SK-N-SH (cell line): ENCODE results near the gene PRRT1B. TPM values are rescaled to one million over a fixed set of nuclear protein-coding genes. Genes with fewer than 3 reads are reported as not detected.

ENCODE experiments used
- CTCF ChIA-PET: fragments of 300-600, 350-600 bp; formaldehyde crosslinking; extraction: SDS; loops from one replicate; lab custom pipeline; 2021; lab: Yijun Ruan, JAX
- POLR2A ChIA-PET: fragments of 350-600 bp; sonication (Branson Sonifier 250); formaldehyde crosslinking; extraction: SDS; loops from one replicate; lab custom pipeline; 2020; ENCODE audit warnings: antibody characterized with exemption, inconsistent platforms; lab: Yijun Ruan, JAX
- DNase-seq: peaks from one replicate; pipeline ENCODE4 v3.0.0; 2012
- H2AFZ ChIP-seq: fragments of 200-600 bp; sonication (generic); 2 replicates; pipeline ENCODE4 v1.8.1; 2016; ENCODE audit warnings: antibody characterized with exemption, mild to moderate bottlenecking, low read depth
- H3F3A ChIP-seq: fragments of 200-600 bp; sonication (generic); replicated peaks from 2 replicates; pipeline ENCODE3; 2016; ENCODE audit warnings: antibody characterized with exemption, mild to moderate bottlenecking; ENCODE audit not compliant: insufficient read depth
- H3K27ac ChIP-seq, 2 experiments: fragments of 200-500 bp in 1 of 2; fragments of 200-600 bp in 1 of 2; sonication (Bioruptor generic) in 1 of 2; sonication (generic), shearing (Covaris generic) in 1 of 2; 2 replicates each; pipeline versions ENCODE4 v1.5.1 to v1.6.1; 2014 to 2016; ENCODE audit warnings: low read depth in 2 of 2, inconsistent platforms in 1 of 2, low read length in 1 of 2, mild to moderate bottlenecking in 1 of 2, mixed read lengths in 1 of 2
- H3K27me3 ChIP-seq: fragments of 200-600 bp; sonication (generic), shearing (Covaris generic); 2 replicates; pipeline ENCODE4 v1.6.1; 2016; ENCODE audit warnings: mixed run types; ENCODE audit not compliant: insufficient read depth
- H3K36me3 ChIP-seq, 2 experiments: fragments of 200-500 bp in 1 of 2; fragments of 200-600 bp in 1 of 2; sonication (Bioruptor generic) in 1 of 2; sonication (generic) in 1 of 2; replicated peaks in 1 of 2; 2 replicates each; pipeline versions ENCODE3 to v1.5.1; 2014 to 2016; ENCODE audit warnings: low read length in 1 of 2, mild to moderate bottlenecking in 1 of 2; ENCODE audit not compliant: insufficient read depth in 2 of 2, control insufficient read depth in 1 of 2
- H3K4me1 ChIP-seq, 2 experiments: fragments of 200-500 bp in 1 of 2; fragments of 200-600 bp in 1 of 2; sonication (Bioruptor generic) in 1 of 2; sonication (generic), shearing (Covaris generic) in 1 of 2; 2 replicates each; pipeline versions ENCODE4 v1.5.1 to v1.6.1; 2014 to 2016; ENCODE audit warnings: low read depth in 1 of 2, low read length in 1 of 2, mixed run types in 1 of 2; ENCODE audit not compliant: insufficient read depth in 2 of 2, control insufficient read depth in 1 of 2
- H3K4me2 ChIP-seq: fragments of 200-600 bp; sonication (generic), shearing (Covaris generic); 2 replicates; pipeline ENCODE4 v1.6.1; 2017; ENCODE audit warnings: mixed run types
- H3K4me3 ChIP-seq, 2 experiments: fragments of 200-500 bp in 1 of 2; fragments of 200-600 bp in 1 of 2; sonication (Bioruptor generic) in 1 of 2; sonication (generic), shearing (Covaris generic) in 1 of 2; 2 replicates each; pipeline versions ENCODE4 v1.5.1 to v1.8.1; 2014 to 2016; ENCODE audit warnings: low read depth in 2 of 2, inconsistent platforms in 1 of 2, low read length in 1 of 2, mild to moderate bottlenecking in 1 of 2, mixed read lengths in 1 of 2, moderate library complexity in 1 of 2
- H3K79me2 ChIP-seq: fragments of 200-600 bp; sonication (generic); 2 replicates; pipeline ENCODE4 v1.8.1; 2017; ENCODE audit warnings: mild to moderate bottlenecking; ENCODE audit not compliant: insufficient read depth
- H3K9ac ChIP-seq: fragments of 200-600 bp; sonication (generic); 2 replicates; pipeline ENCODE4 v1.6.1; 2017; ENCODE audit warnings: mixed run types
- H3K9me2 ChIP-seq: fragments of 200-600 bp; sonication (generic); 2 replicates; pipeline ENCODE4 v1.6.1; 2017; ENCODE audit warnings: mixed run types
- H3K9me3 ChIP-seq: fragments of 200-600 bp; sonication (generic); 2 replicates; pipeline ENCODE4 v1.6.1; 2017; ENCODE audit warnings: mixed run types, mild to moderate bottlenecking, moderate library complexity
- H4K20me1 ChIP-seq: fragments of 200-600 bp; sonication (generic); 2 replicates; pipeline ENCODE4 v1.6.1; 2017; ENCODE audit warnings: mild to moderate bottlenecking, mixed run types; ENCODE audit not compliant: insufficient read depth
- EP300 ChIP-seq, 2 experiments: IDR thresholded peaks; 2 replicates each; pipeline versions ENCODE4 v1.4.0 to v1.6.1; 2012; ENCODE audit warnings: borderline replicate concordance in 1 of 2, low read depth in 1 of 2, low read length in 1 of 2
- EZH2phosphoT487 ChIP-seq: fragments of 200-600 bp; sonication (generic); IDR thresholded peaks from 2 replicates; pipeline ENCODE4 v1.6.1; 2017; ENCODE audit warnings: low read depth, mixed run types, mild to moderate bottlenecking, antibody characterized with exemption, moderate library complexity, borderline replicate concordance
- GABPA ChIP-seq: IDR thresholded peaks from 2 replicates; pipeline ENCODE4 v1.4.0; 2012; ENCODE audit warnings: low read depth, mild to moderate bottlenecking
- JUND ChIP-seq: IDR thresholded peaks from 2 replicates; pipeline ENCODE4 v1.4.0; 2012
- MAX ChIP-seq: IDR thresholded peaks from 2 replicates; pipeline ENCODE4 v1.4.0; 2012; ENCODE audit warnings: low read depth
- MEF2A ChIP-seq: IDR thresholded peaks from 2 replicates; pipeline ENCODE4 v1.4.0; 2012; ENCODE audit warnings: low read depth, borderline replicate concordance
- MXI1 ChIP-seq: IDR thresholded peaks from 2 replicates; pipeline ENCODE4 v1.6.1; 2012; ENCODE audit warnings: mild to moderate bottlenecking, low read depth, low read length, improper control_type of control experiment
- NRF1 ChIP-seq: IDR thresholded peaks from 2 replicates; pipeline ENCODE4 v1.6.1; 2012; ENCODE audit warnings: low read depth, mild to moderate bottlenecking, low read length
- RCOR1 ChIP-seq: fragments of 150-350 bp; IDR thresholded peaks from 2 replicates; pipeline ENCODE4 v1.6.1; 2017; ENCODE audit warnings: antibody characterized with exemption, low read length
- REST ChIP-seq: IDR thresholded peaks from 2 replicates; pipeline ENCODE4 v1.6.1; 2012; ENCODE audit warnings: mild to moderate bottlenecking, low read depth, low read length, moderate library complexity
- RFX5 ChIP-seq: IDR thresholded peaks from 2 replicates; pipeline ENCODE4 v1.6.1; 2012; ENCODE audit warnings: mild to moderate bottlenecking, improper control_type of control experiment, low read length
- SMC3 ChIP-seq: IDR thresholded peaks from 2 replicates; pipeline ENCODE4 v1.6.1; 2012; ENCODE audit warnings: low read depth, low read length, improper control_type of control experiment
- TAF1 ChIP-seq: IDR thresholded peaks from 2 replicates; pipeline ENCODE4 v1.6.1; 2012; ENCODE audit warnings: low read depth, mild to moderate bottlenecking, low read length, moderate library complexity, borderline replicate concordance
- USF2 ChIP-seq: fragments of 150-350 bp; IDR thresholded peaks from 2 replicates; pipeline ENCODE4 v1.6.1; 2017; ENCODE audit warnings: antibody characterized with exemption, low read length, low read depth, borderline replicate concordance
- WGBS: methylation state at CpG from one replicate; pipeline ENCODE4 v1.1.6; 2017; ENCODE audit warnings: low lambda C conversion rate; 5-methylcytosine and 5-hydroxymethylcytosine counted together
- polyA plus RNA-seq, 3 experiments: library from polyadenylated mRNA; depleted of rRNA; stranded (reverse); fragments of >200 nt; gene quantifications; 2 replicates each; pipeline ENCODE4 v1.2.3, GENCODE V29; 2012
- TF ChIP-seq, protein P1 (sequence below): fragments of 150-350 bp; IDR thresholded peaks from 2 replicates; pipeline ENCODE4 v1.6.1; 2016; ENCODE audit warnings: mild to moderate bottlenecking, low read depth, low read length

Gene PRRT1B
- polyA plus RNA-seq, 1 of the 3 experiments (the other 2 are of a cell fraction), result not detected

GRCh38 chr9:131601683-131602181 is 56.4 kb downstream of the PRRT1B start:
- Histone ChIP-seq H2AFZ (no peak overlapping the region), H3F3A (no peaks in the 10 kb centered on the region), H3K79me2 (no peaks in the 10 kb centered on the region), H3K4me1 (no peaks in the 10 kb centered on the region), H4K20me1 (no peaks in the 10 kb centered on the region), H3K9me2 (no peaks in the 10 kb centered on the region), H3K36me3 (peaks cover 3 to 24% of the 10 kb centered on the region in 2 experiments), H3K9me3 (no peaks in the 10 kb centered on the region), H3K27me3 (no peaks in the 10 kb centered on the region), H3K27ac (no peak overlapping the region), H3K9ac (no peak overlapping the region), H3K4me3 (no peak overlapping the region), H3K4me2 (no peak overlapping the region)
- ChIA-PET POLR2A (no interaction called here), CTCF (interaction anchor here (0.5 to 5.3 kb wide), 4 partner anchors 11 to 198 kb away, joined by 3 to 19 read pairs (median 3); no protein-coding TSS in a partner anchor)
- TF ChIP-seq MAX (no peak), GABPA (no peak), MXI1 (no peak), NRF1 (no peak), USF2 (no peak), RFX5 (no peak), JUND (no peak), EP300 (IDR thresholded peaks at IDR 0.05; ENCODE audit: borderline replicate concordance in 1 of 2, low read depth in 1 of 2, low read length in 1 of 2) (no peak), SMC3 (no peak), EZH2phosphoT487 (no peak), TAF1 (no peak), REST (no peak), MEF2A (no peak), RCOR1 (no peak)
- TF ChIP-seq, protein P1, sequence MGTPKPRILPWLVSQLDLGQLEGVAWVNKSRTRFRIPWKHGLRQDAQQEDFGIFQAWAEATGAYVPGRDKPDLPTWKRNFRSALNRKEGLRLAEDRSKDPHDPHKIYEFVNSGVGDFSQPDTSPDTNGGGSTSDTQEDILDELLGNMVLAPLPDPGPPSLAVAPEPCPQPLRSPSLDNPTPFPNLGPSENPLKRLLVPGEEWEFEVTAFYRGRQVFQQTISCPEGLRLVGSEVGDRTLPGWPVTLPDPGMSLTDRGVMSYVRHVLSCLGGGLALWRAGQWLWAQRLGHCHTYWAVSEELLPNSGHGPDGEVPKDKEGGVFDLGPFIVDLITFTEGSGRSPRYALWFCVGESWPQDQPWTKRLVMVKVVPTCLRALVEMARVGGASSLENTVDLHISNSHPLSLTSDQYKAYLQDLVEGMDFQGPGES, result no peak
- WGBS, result 96% methylated on average over 14 of the region's 14 CpGs
- DNase-seq, result no peak
